GM12875 (cell line): ENCODE results near the gene YIPF5.

Source experiments
- H3K4me3 ChIP-seq: one replicate; pipeline ENCODE4 v1.5.1; 2011; ENCODE audit warnings: low read depth, low read length, control low read depth
- TF ChIP-seq, protein P1 (sequence below): IDR thresholded peaks from 2 replicates; pipeline ENCODE4 v1.5.1; 2011; ENCODE audit warnings: low read depth, mild to moderate bottlenecking, control low read depth, inconsistent platforms, low read length, moderate library complexity, borderline replicate concordance; ENCODE audit not compliant: insufficient read depth

Gene YIPF5

GRCh38 chr5:144194144-144194543 lies 23.7 kb upstream of the YIPF5 start:
- no peak overlapping the region for H3K4me3 ChIP-seq
- TF ChIP-seq, protein P1, sequence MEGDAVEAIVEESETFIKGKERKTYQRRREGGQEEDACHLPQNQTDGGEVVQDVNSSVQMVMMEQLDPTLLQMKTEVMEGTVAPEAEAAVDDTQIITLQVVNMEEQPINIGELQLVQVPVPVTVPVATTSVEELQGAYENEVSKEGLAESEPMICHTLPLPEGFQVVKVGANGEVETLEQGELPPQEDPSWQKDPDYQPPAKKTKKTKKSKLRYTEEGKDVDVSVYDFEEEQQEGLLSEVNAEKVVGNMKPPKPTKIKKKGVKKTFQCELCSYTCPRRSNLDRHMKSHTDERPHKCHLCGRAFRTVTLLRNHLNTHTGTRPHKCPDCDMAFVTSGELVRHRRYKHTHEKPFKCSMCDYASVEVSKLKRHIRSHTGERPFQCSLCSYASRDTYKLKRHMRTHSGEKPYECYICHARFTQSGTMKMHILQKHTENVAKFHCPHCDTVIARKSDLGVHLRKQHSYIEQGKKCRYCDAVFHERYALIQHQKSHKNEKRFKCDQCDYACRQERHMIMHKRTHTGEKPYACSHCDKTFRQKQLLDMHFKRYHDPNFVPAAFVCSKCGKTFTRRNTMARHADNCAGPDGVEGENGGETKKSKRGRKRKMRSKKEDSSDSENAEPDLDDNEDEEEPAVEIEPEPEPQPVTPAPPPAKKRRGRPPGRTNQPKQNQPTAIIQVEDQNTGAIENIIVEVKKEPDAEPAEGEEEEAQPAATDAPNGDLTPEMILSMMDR: no peak

DNA sequence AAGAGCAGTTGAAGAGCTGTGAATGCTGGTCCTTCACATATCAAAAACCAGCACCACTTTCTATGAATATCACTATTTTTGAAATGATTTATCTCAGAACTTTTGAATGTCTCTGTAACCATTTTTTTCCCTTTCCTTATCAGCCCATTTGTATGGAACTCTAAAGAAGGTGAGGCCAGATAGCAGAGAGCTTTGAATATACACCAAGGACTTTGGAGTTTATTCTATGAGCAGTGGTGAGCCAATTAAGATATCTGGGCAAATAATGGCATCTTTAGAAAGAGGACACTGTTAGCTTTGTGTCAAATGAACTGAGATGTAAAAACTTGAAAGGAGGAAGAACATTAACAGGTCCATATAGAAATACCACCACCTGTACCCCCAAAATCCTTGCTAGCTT lies 22.2 kb upstream of the YIPF5 start:
- TF ChIP-seq, protein P1: no peak
- H3K4me3 ChIP-seq: no peak overlapping the region

GRCh38 chr5:144191998-144192397 lies 21.5 kb upstream of the YIPF5 start:
- TF ChIP-seq, protein P1: peak; percentile 41; the same call in 1 of the 2 replicates
- H3K4me3 ChIP-seq: no peak overlapping the region

DNA sequence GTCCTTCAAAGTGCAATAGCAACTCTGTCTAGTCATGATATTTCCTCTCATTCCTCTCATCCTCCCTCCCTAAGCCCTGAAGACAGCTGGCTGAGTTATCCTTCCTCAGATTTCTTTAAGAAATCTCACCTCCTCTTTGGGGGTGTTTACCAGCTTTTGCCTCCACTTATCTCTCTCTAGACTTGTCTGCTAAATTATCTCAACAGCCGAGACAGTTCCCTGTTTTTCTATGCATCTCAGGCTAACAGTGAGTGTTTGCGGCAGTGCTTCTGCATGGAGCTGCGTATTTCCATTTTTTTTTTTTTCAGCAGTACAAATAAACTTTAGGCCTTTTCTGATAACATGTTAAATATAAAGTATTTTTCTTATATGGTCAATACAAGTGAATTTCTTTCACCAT lies 21.1 kb upstream of the YIPF5 start:
- TF ChIP-seq, protein P1: no peak
- H3K4me3 ChIP-seq: no peak overlapping the region

DNA sequence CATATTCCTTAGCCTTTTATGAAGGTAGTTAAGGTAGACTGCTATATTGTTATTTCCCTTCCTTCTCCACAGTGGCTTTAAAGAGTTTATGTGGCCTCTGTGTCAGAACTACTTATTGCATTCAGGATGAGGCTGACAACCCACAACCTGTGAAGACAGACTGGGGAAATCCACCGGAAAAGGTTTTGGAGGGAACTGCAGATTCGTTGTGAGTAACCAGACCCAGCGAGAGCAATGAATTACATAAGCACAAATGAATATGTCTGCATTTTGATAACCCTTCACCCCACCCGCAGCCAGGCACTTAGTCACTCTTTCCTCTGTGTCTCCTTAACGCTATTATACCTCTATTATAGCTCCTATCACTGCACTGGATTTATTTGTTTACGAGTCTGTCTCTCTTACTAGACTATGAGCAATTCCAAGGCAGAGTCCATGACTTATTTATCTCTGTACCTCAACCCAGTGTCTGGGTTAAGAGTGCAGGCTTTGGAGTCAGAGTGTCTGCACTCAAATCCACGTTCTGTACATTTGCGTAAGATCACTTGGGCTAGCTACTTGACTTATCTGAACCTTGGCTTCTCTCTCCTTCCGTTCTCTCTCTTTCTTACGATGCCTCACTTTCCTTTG lies 19.5 kb upstream of the YIPF5 start:
- TF ChIP-seq, protein P1: no peak
- H3K4me3 ChIP-seq: no peak overlapping the region

GRCh38 chr5:144187699-144188294 lies 17.3 kb upstream of the YIPF5 start:
- H3K4me3 ChIP-seq: no peak overlapping the region
- TF ChIP-seq, protein P1: no peak

GRCh38 chr5:144183254-144183889 lies 12.9 kb upstream of the YIPF5 start:
- TF ChIP-seq, protein P1: 0 out of 2 replicates have a peak, but pooled peaks have one; percentile 29

More at GRCh38 chr5:144183254-144183889, 12.9 kb upstream of the YIPF5 start:
- no peak overlapping the region for H3K4me3 ChIP-seq
